Measurements from ENCODE around the gene EML4. TPM values are rescaled to one million over a fixed set of nuclear protein-coding genes. Genes with fewer than 3 reads are reported as not detected.
"Not testable (repeated sequence)": the region's sequence is repeated elsewhere in the genome, so short reads cannot be mapped to it uniquely, and the experiment has no call there.

Gene EML4
- total RNA-seq, 1 experiment from 2014 or later, result 93.7 TPM

DNA sequence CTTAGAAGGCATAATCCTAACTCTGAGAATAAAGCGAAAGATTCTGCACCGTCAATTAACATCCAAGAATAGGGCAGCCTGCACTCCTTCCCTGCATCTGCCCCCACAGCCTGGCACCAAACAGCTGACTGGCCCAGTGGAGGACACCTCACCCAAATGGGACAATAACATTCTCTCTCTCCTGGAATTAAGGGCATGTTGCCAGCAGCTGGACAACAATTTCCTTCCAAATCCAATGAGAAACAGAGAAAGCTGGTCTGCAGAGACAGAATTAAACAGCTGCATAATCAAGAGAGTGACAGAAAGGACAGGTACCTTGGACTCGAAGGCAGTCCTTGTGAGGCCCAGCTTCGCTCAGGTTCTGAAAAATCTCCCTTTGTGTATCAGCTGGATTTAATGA lies 176.8 kb downstream of the EML4 start:
- no peak for TF ChIP-seq EZH2 (IDR thresholded peaks at IDR 0.05; ENCODE audit: borderline replicate concordance, low read depth, low read length, poor library complexity, severe bottlenecking)
- TF ChIP-seq, protein P1, sequence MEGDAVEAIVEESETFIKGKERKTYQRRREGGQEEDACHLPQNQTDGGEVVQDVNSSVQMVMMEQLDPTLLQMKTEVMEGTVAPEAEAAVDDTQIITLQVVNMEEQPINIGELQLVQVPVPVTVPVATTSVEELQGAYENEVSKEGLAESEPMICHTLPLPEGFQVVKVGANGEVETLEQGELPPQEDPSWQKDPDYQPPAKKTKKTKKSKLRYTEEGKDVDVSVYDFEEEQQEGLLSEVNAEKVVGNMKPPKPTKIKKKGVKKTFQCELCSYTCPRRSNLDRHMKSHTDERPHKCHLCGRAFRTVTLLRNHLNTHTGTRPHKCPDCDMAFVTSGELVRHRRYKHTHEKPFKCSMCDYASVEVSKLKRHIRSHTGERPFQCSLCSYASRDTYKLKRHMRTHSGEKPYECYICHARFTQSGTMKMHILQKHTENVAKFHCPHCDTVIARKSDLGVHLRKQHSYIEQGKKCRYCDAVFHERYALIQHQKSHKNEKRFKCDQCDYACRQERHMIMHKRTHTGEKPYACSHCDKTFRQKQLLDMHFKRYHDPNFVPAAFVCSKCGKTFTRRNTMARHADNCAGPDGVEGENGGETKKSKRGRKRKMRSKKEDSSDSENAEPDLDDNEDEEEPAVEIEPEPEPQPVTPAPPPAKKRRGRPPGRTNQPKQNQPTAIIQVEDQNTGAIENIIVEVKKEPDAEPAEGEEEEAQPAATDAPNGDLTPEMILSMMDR (conservative IDR thresholded peaks at IDR 0.05; ENCODE audit: low read depth, low read length), result no peak
- POLR2A ChIA-PET (ENCODE audit: low non-redundant PET), result interaction anchor here (0.6 kb wide), 1 partner anchor 386 kb away, joined by 9 read pairs; no protein-coding TSS in a partner anchor
- intact Hi-C loops (cut with micrococcal nuclease; ENCODE audit: unreplicated experiment), result no loop called here
- peaks cover under 1% of the 10 kb centered on the region for H3K36me3 ChIP-seq (ENCODE audit: insufficient read depth, low read length, poor library complexity, severe bottlenecking)
- H3K27me3 ChIP-seq (replicated peaks; ENCODE audit: insufficient read depth, low read depth, low read length, poor library complexity), result no peaks in the 10 kb centered on the region
- no peaks in the 10 kb centered on the region for H3K9me3 ChIP-seq (ENCODE audit: low read depth, low read length, poor library complexity, severe bottlenecking)
- H3K4me3 ChIP-seq (ENCODE audit: low read depth, low read length, poor library complexity, severe bottlenecking), result no peak overlapping the region
- no peak for DNase-seq (ENCODE audit: low spot score)
- no TSS peak for BruUV-seq (replicated peaks)
- no peak overlapping the region for H3K27ac ChIP-seq (ENCODE audit: low read depth, low read length, poor library complexity, severe bottlenecking)
- CTCF ChIA-PET, result no interaction called here
- peaks cover 8% of the 10 kb centered on the region for H3K4me1 ChIP-seq (ENCODE audit: insufficient read depth, low read length, poor library complexity, severe bottlenecking)

DNA sequence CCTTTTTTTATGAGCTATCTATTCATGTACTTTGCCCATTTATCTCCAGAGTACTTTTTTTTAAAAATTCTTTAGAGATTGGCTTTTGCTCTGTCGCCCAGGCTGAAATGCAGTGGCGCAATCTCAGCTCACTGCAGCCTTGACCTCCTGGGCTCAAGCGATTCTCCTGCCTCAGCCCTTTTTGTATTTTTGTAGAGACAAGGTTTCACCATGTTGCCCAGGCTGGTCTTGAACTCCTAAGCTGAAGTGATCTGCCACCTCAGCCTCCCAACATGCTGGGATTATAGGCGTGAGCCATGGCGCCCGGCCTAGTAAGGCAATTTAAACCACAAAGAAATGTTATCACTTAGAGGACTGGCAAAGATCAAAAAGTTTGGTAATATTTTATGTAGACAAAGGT lies 177.7 kb downstream of the EML4 start:
- DNase-seq (ENCODE audit: low spot score); POLR2A ChIA-PET (ENCODE audit: low non-redundant PET); H3K36me3 ChIP-seq (ENCODE audit: insufficient read depth, low read length, poor library complexity, severe bottlenecking); H3K27ac ChIP-seq (ENCODE audit: low read depth, low read length, poor library complexity, severe bottlenecking); BruUV-seq (replicated peaks); H3K4me3 ChIP-seq (ENCODE audit: low read depth, low read length, poor library complexity, severe bottlenecking); intact Hi-C loops (cut with micrococcal nuclease; ENCODE audit: unreplicated experiment); H3K4me1 ChIP-seq (ENCODE audit: insufficient read depth, low read length, poor library complexity, severe bottlenecking); H3K27me3 ChIP-seq (replicated peaks; ENCODE audit: insufficient read depth, low read depth, low read length, poor library complexity); H3K9me3 ChIP-seq (ENCODE audit: low read depth, low read length, poor library complexity, severe bottlenecking); CTCF ChIA-PET: not testable (repeated sequence)

DNA sequence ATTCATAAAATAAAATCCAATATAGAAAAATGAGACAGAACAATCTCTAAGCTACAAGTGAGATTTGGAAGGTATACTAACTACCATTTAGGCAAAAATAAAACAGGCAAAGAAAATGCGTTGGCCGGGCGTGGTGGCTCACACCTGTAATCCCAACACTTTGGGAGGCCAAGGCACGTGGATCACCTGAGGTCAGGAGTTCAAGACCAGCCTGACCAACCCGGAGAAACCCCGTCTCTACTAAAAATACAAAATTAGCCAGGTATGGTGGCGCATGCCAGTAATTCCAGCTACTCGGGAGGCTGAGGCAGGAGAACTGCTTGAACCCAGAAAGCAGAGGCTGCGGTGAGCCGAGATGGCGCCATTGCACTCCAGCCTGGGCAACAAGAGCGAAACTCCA lies 178.4 kb downstream of the EML4 start:
- H3K4me1 ChIP-seq (ENCODE audit: insufficient read depth, low read length, poor library complexity, severe bottlenecking); POLR2A ChIA-PET (ENCODE audit: low non-redundant PET); intact Hi-C loops (cut with micrococcal nuclease; ENCODE audit: unreplicated experiment); BruUV-seq (replicated peaks); H3K36me3 ChIP-seq (ENCODE audit: insufficient read depth, low read length, poor library complexity, severe bottlenecking); CTCF ChIA-PET; DNase-seq (ENCODE audit: low spot score); H3K9me3 ChIP-seq (ENCODE audit: low read depth, low read length, poor library complexity, severe bottlenecking); H3K4me3 ChIP-seq (ENCODE audit: low read depth, low read length, poor library complexity, severe bottlenecking); H3K27me3 ChIP-seq (replicated peaks; ENCODE audit: insufficient read depth, low read depth, low read length, poor library complexity); H3K27ac ChIP-seq (ENCODE audit: low read depth, low read length, poor library complexity, severe bottlenecking): not testable (repeated sequence)

DNA sequence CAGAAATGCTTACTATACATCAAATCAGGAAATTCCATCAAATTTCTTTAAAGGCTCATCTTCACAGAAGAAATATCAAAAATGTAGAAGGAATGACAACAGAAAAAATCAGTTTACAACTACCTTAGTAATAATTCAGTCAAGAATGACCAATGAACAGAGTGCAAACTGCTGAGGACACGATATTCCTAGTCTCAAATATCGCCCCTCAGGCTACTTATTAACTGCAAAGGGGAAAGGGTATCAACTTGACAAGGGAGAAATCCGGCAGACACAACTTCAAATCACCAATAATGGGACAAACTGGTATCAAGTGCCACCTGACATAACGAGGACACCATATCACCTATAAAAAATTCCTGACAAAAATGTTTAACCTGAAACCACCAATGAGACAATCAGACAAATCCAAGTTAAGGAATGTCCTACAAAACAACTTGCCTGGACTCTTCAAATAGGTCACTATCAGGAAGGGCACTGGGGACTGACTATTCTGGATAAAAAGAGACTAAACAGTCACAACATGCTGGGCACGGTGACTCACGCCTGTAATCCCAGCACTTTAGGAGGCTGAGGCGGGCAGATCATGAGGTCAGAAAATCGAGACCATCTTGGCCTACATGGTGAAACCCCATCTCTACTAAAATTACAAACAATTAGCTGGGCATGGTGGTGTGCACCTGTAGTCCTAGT lies 179.1 kb downstream of the EML4 start:
- BruUV-seq (replicated peaks), result no TSS peak
- no peak for TF ChIP-seq EZH2 (IDR thresholded peaks at IDR 0.05; ENCODE audit: borderline replicate concordance, low read depth, low read length, poor library complexity, severe bottlenecking)
- TF ChIP-seq, protein P1 (conservative IDR thresholded peaks at IDR 0.05; ENCODE audit: low read depth, low read length), result no peak
- ChIA-PET CTCF (no interaction called here), POLR2A (ENCODE audit: low non-redundant PET) (no interaction called here)
- no peaks in the 10 kb centered on the region for H3K4me1 ChIP-seq (ENCODE audit: insufficient read depth, low read length, poor library complexity, severe bottlenecking)
- no peaks in the 10 kb centered on the region for H3K27me3 ChIP-seq (replicated peaks; ENCODE audit: insufficient read depth, low read depth, low read length, poor library complexity)
- no peak overlapping the region for H3K27ac ChIP-seq (ENCODE audit: low read depth, low read length, poor library complexity, severe bottlenecking)
- DNase-seq (ENCODE audit: low spot score), result no peak
- no peaks in the 10 kb centered on the region for H3K9me3 ChIP-seq (ENCODE audit: low read depth, low read length, poor library complexity, severe bottlenecking)
- H3K4me3 ChIP-seq (ENCODE audit: low read depth, low read length, poor library complexity, severe bottlenecking), result no peak overlapping the region
- peaks cover 7% of the 10 kb centered on the region for H3K36me3 ChIP-seq (ENCODE audit: insufficient read depth, low read length, poor library complexity, severe bottlenecking)
- intact Hi-C loops (cut with micrococcal nuclease; ENCODE audit: unreplicated experiment), result no loop called here

Measured in A673 (cell line).